PC-3 (cell line): ENCODE data around the gene DNAJC22. TPM values are rescaled to one million over a fixed set of nuclear protein-coding genes. Genes with fewer than 3 reads are reported as not detected.

Experiments used
- ATAC-seq: fragments of 200-7000 bp; cut with Tn5 transposase; 2 replicates; pipeline ENCODE4 v1.9.1; 2020; ENCODE audit warnings: mild to moderate bottlenecking, moderate library complexity
- BruUV-seq: library from RNA; stranded (reverse); fragments of 400-500 nt; replicated peaks from 2 replicates; lab custom pipeline; 2021; lab: Mats Ljungman, UMichigan
- CTCF ChIA-PET: fragments of 300-600 bp; sonication (Branson Sonifier 250); formaldehyde crosslinking; loops from one replicate; lab custom pipeline; 2022; ENCODE audit warnings: antibody characterized with exemption; lab: Charles Lee
- POLR2A ChIA-PET: fragments of 300-600 bp; sonication (Branson Sonifier 250); formaldehyde crosslinking; loops from one replicate; lab custom pipeline; 2022; ENCODE audit warnings: antibody characterized with exemption; ENCODE audit not compliant: unreplicated experiment; lab: Charles Lee
- DNase-seq: peaks from one replicate; pipeline ENCODE4 v3.0.0-alpha.2; 2015
- H2AFZ ChIP-seq: fragments of 300-600 bp; sonication (generic); 2 replicates; pipeline ENCODE4 v1.6.0; 2016; ENCODE audit warnings: antibody characterized with exemption, low read length
- H3F3A ChIP-seq: fragments of 300-600 bp; sonication (generic); one replicate; pipeline ENCODE4 v1.6.0; 2017; ENCODE audit warnings: antibody characterized with exemption, low read length, control low read depth, mild to moderate bottlenecking; ENCODE audit not compliant: unreplicated experiment
- H3K27ac ChIP-seq: fragments of 300-600 bp; sonication (generic); 2 replicates; pipeline ENCODE4 v1.5.1; 2016; ENCODE audit warnings: mild to moderate bottlenecking, low read length
- H3K27me3 ChIP-seq: fragments of 300-600 bp; sonication (generic); 2 replicates; pipeline ENCODE4 v1.6.1; 2016; ENCODE audit warnings: low read length, mixed read lengths
- H3K36me3 ChIP-seq: fragments of 300-600 bp; sonication (generic); 2 replicates; pipeline ENCODE4 v1.6.1; 2016; ENCODE audit warnings: low read depth, mixed run types, low read length, mixed read lengths
- H3K4me1 ChIP-seq: fragments of 300-600 bp; sonication (generic); 2 replicates; pipeline ENCODE4 v1.5.1; 2016; ENCODE audit warnings: low read length; ENCODE audit not compliant: insufficient read depth
- H3K4me2 ChIP-seq: fragments of 300-600 bp; sonication (generic); 2 replicates; pipeline ENCODE4 v1.6.0; 2016; ENCODE audit warnings: low read length
- H3K4me3 ChIP-seq: fragments of 300-600 bp; sonication (generic); 2 replicates; pipeline ENCODE4 v1.5.1; 2016; ENCODE audit warnings: mild to moderate bottlenecking, low read length, mixed read lengths
- H3K79me2 ChIP-seq: fragments of 300-600 bp; sonication (generic); 2 replicates; pipeline ENCODE4 v1.6.1; 2017; ENCODE audit warnings: low read length, mixed read lengths
- H3K9ac ChIP-seq: fragments of 300-600 bp; sonication (generic); 2 replicates; pipeline ENCODE4 v1.6.0; 2016; ENCODE audit warnings: mild to moderate bottlenecking, low read length
- H3K9me2 ChIP-seq: fragments of 300-600 bp; sonication (generic); replicated peaks from 2 replicates; pipeline ENCODE4 v1.6.1; 2016; ENCODE audit warnings: mixed run types, low read length, mixed read lengths
- H3K9me3 ChIP-seq: fragments of 300-600 bp; sonication (generic); 2 replicates; pipeline ENCODE4 v1.6.1; 2016; ENCODE audit warnings: low read length, mixed read lengths
- H4K20me1 ChIP-seq: fragments of 300-600 bp; sonication (generic); 2 replicates; pipeline ENCODE4 v1.6.1; 2016; ENCODE audit warnings: low read length, mixed read lengths
- CTCF ChIP-seq: fragments of 300-600 bp; sonication (generic); conservative IDR thresholded peaks from 2 replicates; pipeline ENCODE4 v1.5.1; 2017; ENCODE audit warnings: antibody characterized with exemption, low read depth, mild to moderate bottlenecking, low read length
- EZH2 ChIP-seq: fragments of 300-600 bp; sonication (generic); IDR thresholded peaks from one replicate; pipeline ENCODE4 v1.6.1; 2017; ENCODE audit warnings: antibody characterized with exemption, mild to moderate bottlenecking, low read length; ENCODE audit not compliant: unreplicated experiment
- EZH2phosphoT487 ChIP-seq: fragments of 300-600 bp; sonication (generic); IDR thresholded peaks from 2 replicates; pipeline ENCODE4 v1.6.1; 2018; ENCODE audit warnings: mild to moderate bottlenecking, antibody characterized with exemption, low read length, borderline replicate concordance
- intact Hi-C: fragments of 100-400 bp; cut with micrococcal nuclease; formaldehyde crosslinking; loops from 2 replicates; pipeline ENCODE4 v1.9.0; 2023
- total RNA-seq: library from RNA; depleted of rRNA; stranded (reverse); fragments of >200 nt; gene quantifications from 2 replicates; pipeline ENCODE4 v1.2.3, GENCODE V29; 2014

DNAJC22 gene
- total RNA-seq, 1 experiment from 2014 or later, result 12.9 TPM

- H3K4me3 ChIP-seq, result peak within 1 kb of the TSS; percentile 85
- BruUV-seq, result no TSS peak
- H3K27ac ChIP-seq, result peak within 1 kb of the TSS; percentile 82
- CTCF ChIA-PET, result interaction anchor here (0.6 to 1.5 kb wide), 10 partner anchors 9 to 578 kb away, joined by 3 to 13 read pairs (median 3); partner anchors contain the start of gene DNAJC22
- POLR2A ChIA-PET, result interaction anchor here (0.5 to 1.9 kb wide), 11 partner anchors 9 to 145 kb away, joined by 3 to 20 read pairs (median 5); partner anchors contain the start of gene TROAP
- no peaks in the 10 kb centered on the region for H3K9me2 ChIP-seq
- DNase-seq, result no peak
- no peaks in the 10 kb centered on the region for H3F3A ChIP-seq
- peaks cover 37% of the 10 kb centered on the region for H3K4me1 ChIP-seq
- intact Hi-C loops, result loop anchor here (1.0 kb wide), 1 partner anchor 9 kb away; no protein-coding TSS in a partner anchor
- H4K20me1 ChIP-seq, result peaks cover 10% of the 10 kb centered on the region
- peak within 1 kb of the TSS; percentile 99 for H2AFZ ChIP-seq
- TF ChIP-seq CTCF, result no peak
- H3K9ac ChIP-seq, result peak within 1 kb of the TSS; percentile 96
- ATAC-seq, result peak; percentile 0; the same call in 1 of the 2 replicates
- no peaks in the 10 kb centered on the region for H3K27me3 ChIP-seq
- H3K4me2 ChIP-seq, result peak within 1 kb of the TSS; percentile 94
- no peaks in the 10 kb centered on the region for H3K9me3 ChIP-seq
- H3K36me3 ChIP-seq, result no peaks in the 10 kb centered on the region
- H3K79me2 ChIP-seq, result peaks cover 56% of the 10 kb centered on the region
Measured at GRCh38 chr12:49367381-49368239, 20.9 kb downstream of the DNAJC22 start, which contains the start of gene SPATS2. Gene SPATS2, plus strand, starts transcription at chr12:49367462. Its CDS starts 93,551 bp downstream, at chr12:49461013.

- no peaks in the 10 kb centered on the region for H3F3A ChIP-seq
- ATAC-seq (no peak), DNase-seq (no peak)
- ChIA-PET CTCF (interaction anchor here (0.7 kb wide), 1 partner anchor 121 kb away, joined by 9 read pairs; no protein-coding TSS in a partner anchor), POLR2A (interaction anchor here (0.6 kb wide), 1 partner anchor 144 kb away, joined by 8 read pairs; no protein-coding TSS in a partner anchor)
- H3K27ac ChIP-seq, result peak overlapping the region; percentile 25
- H3K9me3 ChIP-seq, result no peaks in the 10 kb centered on the region
- peaks cover 37% of the 10 kb centered on the region for H3K4me1 ChIP-seq
- intact Hi-C loops, result no loop called here
- TSS peak; percentile 47 for BruUV-seq
- H3K36me3 ChIP-seq, result peaks cover 1% of the 10 kb centered on the region; the same call in 1 of the 2 replicates
- peaks cover 10% of the 10 kb centered on the region for H4K20me1 ChIP-seq
- no peaks in the 10 kb centered on the region for H3K9me2 ChIP-seq
- H3K4me2 ChIP-seq, result peak overlapping the region; percentile 94
- H3K9ac ChIP-seq, result peak overlapping the region; percentile 96
- no peaks in the 10 kb centered on the region for H3K27me3 ChIP-seq
- peak overlapping the region; percentile 85 for H3K4me3 ChIP-seq
- H3K79me2 ChIP-seq, result peaks cover 62% of the 10 kb centered on the region
- no peak for TF ChIP-seq EZH2
- no peak for TF ChIP-seq CTCF
- TF ChIP-seq EZH2phosphoT487, result no peak
- H2AFZ ChIP-seq, result peak overlapping the region; percentile 99
Measured at GRCh38 chr12:49368240-49368600, 21.5 kb downstream of the DNAJC22 start.
